VCaP (cell line): ENCODE measurements around the gene GATA5.
A peak's percentile ranks its signal among the peaks of the same experiment; 100 is the strongest.
"Not testable (repeated sequence)": the region's sequence is repeated elsewhere in the genome, so short reads cannot be mapped to it uniquely, and the experiment has no call there.

Experiments used
- H3K27ac ChIP-seq: fragments of 450-650 bp; 2 replicates; pipeline ENCODE4 v1.5.1; 2017
- CTCF ChIP-seq: fragments of 450-650 bp; conservative IDR thresholded peaks from 2 replicates; pipeline ENCODE4 v1.5.1; 2017; ENCODE audit warnings: mild to moderate bottlenecking, moderate library complexity

The GATA5 gene

GRCh38 chr20:62428396-62429295, 47.1 kb downstream of the GATA5 start:
- no peak for TF ChIP-seq CTCF
- H3K27ac ChIP-seq, result peak overlapping the region; percentile 91

GRCh38 chr20:62428002-62428372, 47.8 kb downstream of the GATA5 start:
- peak overlapping the region; percentile 91 for H3K27ac ChIP-seq
- no peak for TF ChIP-seq CTCF

- H3K27ac ChIP-seq, result peak within 1 kb of the TSS; percentile 91
- TF ChIP-seq CTCF, result 0 out of 2 replicates have a peak, but pooled peaks have one; percentile 12
Measured at GRCh38 chr20:62427172-62428001, 48.4 kb downstream of the GATA5 start, which contains the start of gene RBBP8NL. TSS of gene RBBP8NL (minus strand) at chr20:62427539. CDS start at chr20:62419647, 7,892 bp downstream.

- TF ChIP-seq CTCF, result no peak
Measured at GRCh38 chr20:62426699-62427131, 49.1 kb downstream of the GATA5 start.

GRCh38 chr20:62426059-62426348, 49.8 kb downstream of the GATA5 start:
- H3K27ac ChIP-seq, result not testable (repeated sequence)

More at GRCh38 chr20:62426699-62427131, 49.1 kb downstream of the GATA5 start:
- peak overlapping the region; percentile 91 for H3K27ac ChIP-seq

- no peak overlapping the region for H3K27ac ChIP-seq
- no peak for TF ChIP-seq CTCF
Measured at GRCh38 chr20:62425281-62426058, 50.3 kb downstream of the GATA5 start.

GRCh38 chr20:62424249-62425107, 51.3 kb downstream of the GATA5 start:
- no peak for TF ChIP-seq CTCF
- H3K27ac ChIP-seq, result no peak overlapping the region
